OCI-LY1 (cell line): ENCODE results near the gene OR1S2.

Experiments used
- H2AFZ ChIP-seq: fragments of 200-600 bp; sonication (generic), shearing (Covaris generic); 2 replicates; pipeline ENCODE4 v1.6.0; 2014; ENCODE audit warnings: antibody characterized with exemption, mild to moderate bottlenecking, low read length
- H3F3A ChIP-seq: fragments of 200-600 bp; sonication (generic), shearing (Covaris generic); 2 replicates; pipeline ENCODE4 v1.6.0; 2014; ENCODE audit warnings: mild to moderate bottlenecking, antibody characterized with exemption, low read length, moderate library complexity; ENCODE audit not compliant: insufficient read depth
- H3K27ac ChIP-seq: fragments of 200-600 bp; sonication (generic); 2 replicates; pipeline ENCODE4 v1.5.1; 2014; ENCODE audit warnings: low read length, mixed run types, mild to moderate bottlenecking, low read depth; ENCODE audit not compliant: poor library complexity, severe bottlenecking
- H3K27me3 ChIP-seq: fragments of 200-600 bp; sonication (generic); 2 replicates; pipeline ENCODE4 v1.6.0; 2014; ENCODE audit warnings: antibody characterized with exemption, mild to moderate bottlenecking, low read length, moderate library complexity; ENCODE audit not compliant: insufficient read depth
- H3K36me3 ChIP-seq: fragments of 200-600 bp; sonication (generic); 2 replicates; pipeline ENCODE4 v1.6.1; 2014; ENCODE audit warnings: mild to moderate bottlenecking, antibody characterized with exemption, low read length, moderate library complexity, mixed read lengths; ENCODE audit not compliant: insufficient read depth
- H3K4me1 ChIP-seq: fragments of 200-600 bp; sonication (generic); 2 replicates; pipeline ENCODE4 v1.5.1; 2014; ENCODE audit warnings: mild to moderate bottlenecking, low read length, moderate library complexity; ENCODE audit not compliant: insufficient read depth, severe bottlenecking
- H3K4me2 ChIP-seq: fragments of 200-600 bp; sonication (generic), shearing (Covaris generic); 2 replicates; pipeline ENCODE4 v1.6.1; 2014; ENCODE audit warnings: low read length
- H3K4me3 ChIP-seq: fragments of 200-600 bp; sonication (generic); 2 replicates; pipeline ENCODE4 v1.5.1; 2014; ENCODE audit warnings: low read length, low read depth, mild to moderate bottlenecking, mixed read lengths; ENCODE audit not compliant: poor library complexity, severe bottlenecking
- H3K79me2 ChIP-seq: fragments of 200-600 bp; shearing (Covaris generic); 2 replicates; pipeline ENCODE4 v1.6.1; 2016; ENCODE audit warnings: mixed run types, low read length, mixed read lengths; ENCODE audit not compliant: insufficient read depth
- H3K9ac ChIP-seq: fragments of 200-600 bp; sonication (generic), shearing (Covaris generic); 2 replicates; pipeline ENCODE4 v1.6.1; 2014; ENCODE audit warnings: mild to moderate bottlenecking, low read length, mixed read lengths
- H3K9me2 ChIP-seq: fragments of 200-600 bp; sonication (generic), shearing (Covaris generic); 2 replicates; pipeline ENCODE4 v1.6.1; 2014; ENCODE audit warnings: low read depth, mild to moderate bottlenecking, low read length, mixed read lengths
- H3K9me3 ChIP-seq: fragments of 200-600 bp; shearing (Covaris generic); 2 replicates; pipeline ENCODE4 v1.6.1; 2014; ENCODE audit warnings: low read length, mixed read lengths
- H4K20me1 ChIP-seq: fragments of 200-600 bp; sonication (generic), shearing (Covaris generic); 2 replicates; pipeline ENCODE4 v1.6.0; 2016; ENCODE audit warnings: mild to moderate bottlenecking, low read length; ENCODE audit not compliant: insufficient read depth
- CTCF ChIP-seq: fragments of 200-600 bp; sonication (generic), shearing (Covaris generic); IDR thresholded peaks from 2 replicates; pipeline ENCODE4 v1.5.1; 2017; ENCODE audit warnings: mild to moderate bottlenecking, antibody characterized with exemption, low read length, moderate library complexity, mixed read lengths
- EZH2 ChIP-seq: fragments of 200-600 bp; sonication (generic), shearing (Covaris generic); IDR thresholded peaks from 2 replicates; pipeline ENCODE4 v1.8.0; 2017; ENCODE audit warnings: borderline replicate concordance, mixed run types, mild to moderate bottlenecking, antibody characterized with exemption, low read length, moderate library complexity, mixed read lengths

OR1S2 gene

GRCh38 chr11:58204042-58204441 is at the start of gene OR1S2:
TSS of gene OR1S2 (minus strand) at chr11:58204142. CDS start at chr11:58204142, 0 bp downstream.
- no peak for TF ChIP-seq EZH2
- TF ChIP-seq CTCF = no peak
- no peaks in the 10 kb centered on the region for H3K9me3 ChIP-seq
- no peak within 1 kb of the TSS for H3K4me3 ChIP-seq
- H3K4me1 ChIP-seq = no peaks in the 10 kb centered on the region
- H4K20me1 ChIP-seq = no peaks in the 10 kb centered on the region
- H3F3A ChIP-seq = no peaks in the 10 kb centered on the region
- H3K79me2 ChIP-seq = no peaks in the 10 kb centered on the region
- H3K9me2 ChIP-seq = no peaks in the 10 kb centered on the region
- no peak within 1 kb of the TSS for H3K27ac ChIP-seq
- H3K4me2 ChIP-seq = no peak within 1 kb of the TSS
- H2AFZ ChIP-seq = no peak within 1 kb of the TSS
- H3K36me3 ChIP-seq = no peaks in the 10 kb centered on the region
- H3K27me3 ChIP-seq = no peaks in the 10 kb centered on the region
- no peak within 1 kb of the TSS for H3K9ac ChIP-seq

GRCh38 chr11:58243954-58244353 is 40.0 kb upstream of the OR1S2 start:
- Histone ChIP-seq H3K9me2 (no peaks in the 10 kb centered on the region), H4K20me1 (no peaks in the 10 kb centered on the region), H3K27me3 (no peaks in the 10 kb centered on the region), H2AFZ (no peak overlapping the region), H3K36me3 (no peaks in the 10 kb centered on the region), H3K4me2 (no peak overlapping the region), H3K27ac (no peak overlapping the region), H3K79me2 (no peaks in the 10 kb centered on the region), H3F3A (no peaks in the 10 kb centered on the region), H3K4me3 (no peak overlapping the region), H3K9me3 (no peaks in the 10 kb centered on the region), H3K4me1 (no peaks in the 10 kb centered on the region), H3K9ac (no peak overlapping the region)
- TF ChIP-seq EZH2 = no peak
- TF ChIP-seq CTCF = no peak

GRCh38 chr11:58227956-58228615 is 24.1 kb upstream of the OR1S2 start:
- H3K9me3 ChIP-seq = no peaks in the 10 kb centered on the region
- no peaks in the 10 kb centered on the region for H4K20me1 ChIP-seq
- no peaks in the 10 kb centered on the region for H3K79me2 ChIP-seq
- no peaks in the 10 kb centered on the region for H3K36me3 ChIP-seq
- H3K4me3 ChIP-seq = no peak overlapping the region
- H3K9me2 ChIP-seq = no peaks in the 10 kb centered on the region
- no peak overlapping the region for H2AFZ ChIP-seq
- H3K27me3 ChIP-seq = no peaks in the 10 kb centered on the region
- TF ChIP-seq EZH2 (no peak), CTCF (no peak)
- H3K27ac ChIP-seq = no peak overlapping the region
- H3K9ac ChIP-seq = no peak overlapping the region
- H3F3A ChIP-seq = no peaks in the 10 kb centered on the region
- no peak overlapping the region for H3K4me2 ChIP-seq
- no peaks in the 10 kb centered on the region for H3K4me1 ChIP-seq
